KMS-11 (cell line): ENCODE measurements around the gene SND1.
"Not testable (repeated sequence)": the region's sequence is repeated elsewhere in the genome, so short reads cannot be mapped to it uniquely, and the experiment has no call there.

Source experiments
- H2AFZ ChIP-seq: fragments of 200-600 bp; sonication (generic); 2 replicates; pipeline ENCODE4 v1.6.1; 2016; ENCODE audit warnings: antibody characterized with exemption, mixed run types, low read depth
- H3K27ac ChIP-seq: fragments of 200-600 bp; sonication (generic); 2 replicates; pipeline ENCODE4 v1.6.1; 2016; ENCODE audit warnings: mild to moderate bottlenecking, mixed run types
- H3K27me3 ChIP-seq: fragments of 200-600 bp; sonication (generic); 2 replicates; pipeline ENCODE4 v1.6.1; 2017; ENCODE audit warnings: mild to moderate bottlenecking, low read depth, mixed run types, moderate library complexity; ENCODE audit not compliant: insufficient read depth
- H3K36me3 ChIP-seq: fragments of 200-600 bp; sonication (generic); 2 replicates; pipeline ENCODE4 v1.6.1; 2017; ENCODE audit warnings: mild to moderate bottlenecking, mixed run types; ENCODE audit not compliant: insufficient read depth
- H3K4me1 ChIP-seq: fragments of 200-600 bp; sonication (generic); 2 replicates; pipeline ENCODE4 v1.6.1; 2016; ENCODE audit warnings: mild to moderate bottlenecking, low read depth, mixed run types; ENCODE audit not compliant: poor library complexity, severe bottlenecking
- H3K4me2 ChIP-seq: fragments of 200-600 bp; sonication (generic); 2 replicates; pipeline ENCODE4 v1.7.0; 2016; ENCODE audit warnings: mild to moderate bottlenecking, mixed run types
- H3K4me3 ChIP-seq: fragments of 200-600 bp; sonication (generic); IDR thresholded peaks from 2 replicates; pipeline ENCODE4 v1.6.1; 2017; ENCODE audit warnings: low read depth, low read length, mixed read lengths; ENCODE audit not compliant: insufficient read depth
- H3K79me2 ChIP-seq: fragments of 200-600 bp; sonication (generic); 2 replicates; pipeline ENCODE4 v1.6.1; 2016; ENCODE audit warnings: low read depth, mixed run types; ENCODE audit not compliant: insufficient read depth
- H3K9ac ChIP-seq: fragments of 200-600 bp; sonication (generic); 2 replicates; pipeline ENCODE4 v1.6.1; 2016; ENCODE audit warnings: mild to moderate bottlenecking, mixed run types
- H4K20me1 ChIP-seq: fragments of 200-600 bp; sonication (generic); 2 replicates; pipeline ENCODE4 v1.6.1; 2016; ENCODE audit warnings: mild to moderate bottlenecking, mixed run types; ENCODE audit not compliant: insufficient read depth
- TF ChIP-seq, protein P1 (sequence below): fragments of 200-600 bp; sonication (generic); conservative IDR thresholded peaks from 2 replicates; pipeline ENCODE4 v1.6.1; 2017; ENCODE audit warnings: low read depth, mild to moderate bottlenecking, antibody characterized with exemption, low read length, moderate library complexity, mixed read lengths

SND1 gene

GRCh38 chr7:127957886-127958285 lies 305.9 kb downstream of the SND1 start:
- H4K20me1 ChIP-seq, result no peaks in the 10 kb centered on the region; the same call in 1 of the 2 replicates
- TF ChIP-seq, protein P1, sequence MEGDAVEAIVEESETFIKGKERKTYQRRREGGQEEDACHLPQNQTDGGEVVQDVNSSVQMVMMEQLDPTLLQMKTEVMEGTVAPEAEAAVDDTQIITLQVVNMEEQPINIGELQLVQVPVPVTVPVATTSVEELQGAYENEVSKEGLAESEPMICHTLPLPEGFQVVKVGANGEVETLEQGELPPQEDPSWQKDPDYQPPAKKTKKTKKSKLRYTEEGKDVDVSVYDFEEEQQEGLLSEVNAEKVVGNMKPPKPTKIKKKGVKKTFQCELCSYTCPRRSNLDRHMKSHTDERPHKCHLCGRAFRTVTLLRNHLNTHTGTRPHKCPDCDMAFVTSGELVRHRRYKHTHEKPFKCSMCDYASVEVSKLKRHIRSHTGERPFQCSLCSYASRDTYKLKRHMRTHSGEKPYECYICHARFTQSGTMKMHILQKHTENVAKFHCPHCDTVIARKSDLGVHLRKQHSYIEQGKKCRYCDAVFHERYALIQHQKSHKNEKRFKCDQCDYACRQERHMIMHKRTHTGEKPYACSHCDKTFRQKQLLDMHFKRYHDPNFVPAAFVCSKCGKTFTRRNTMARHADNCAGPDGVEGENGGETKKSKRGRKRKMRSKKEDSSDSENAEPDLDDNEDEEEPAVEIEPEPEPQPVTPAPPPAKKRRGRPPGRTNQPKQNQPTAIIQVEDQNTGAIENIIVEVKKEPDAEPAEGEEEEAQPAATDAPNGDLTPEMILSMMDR, result no peak
- no peak overlapping the region for H3K4me3 ChIP-seq
- no peak overlapping the region for H3K27ac ChIP-seq
- peaks cover 23% of the 10 kb centered on the region for H3K4me1 ChIP-seq
- H3K79me2 ChIP-seq, result no peaks in the 10 kb centered on the region
- H2AFZ ChIP-seq, result no peak overlapping the region
- H3K27me3 ChIP-seq, result no peaks in the 10 kb centered on the region
- no peak overlapping the region for H3K9ac ChIP-seq
- H3K36me3 ChIP-seq, result no peaks in the 10 kb centered on the region; the same call in 1 of the 2 replicates
- H3K4me2 ChIP-seq, result no peak overlapping the region

DNA sequence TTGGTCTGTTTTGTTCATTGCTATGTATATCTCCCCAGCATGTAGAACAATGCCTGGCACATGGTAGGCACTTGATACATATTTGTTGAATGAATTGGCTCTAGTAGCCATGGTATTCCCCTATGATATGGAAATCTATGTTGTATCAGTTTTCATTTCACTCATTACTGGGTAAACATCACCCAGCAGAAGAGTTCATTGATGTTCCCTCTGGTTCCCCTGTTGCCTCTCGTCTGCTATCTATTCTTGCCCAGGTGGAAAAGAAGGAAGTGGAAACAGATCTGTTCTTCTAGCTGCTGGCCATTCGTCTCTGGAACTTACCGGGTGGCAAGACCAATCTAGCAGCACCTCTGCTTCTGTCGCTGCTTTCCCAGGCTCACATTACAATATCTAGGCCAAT lies 307.8 kb downstream of the SND1 start:
- H3K4me1 ChIP-seq, result peaks cover 23% of the 10 kb centered on the region
- H3K9ac ChIP-seq, result no peak overlapping the region
- no peak overlapping the region for H2AFZ ChIP-seq
- H4K20me1 ChIP-seq, result no peaks in the 10 kb centered on the region; the same call in 1 of the 2 replicates
- no peaks in the 10 kb centered on the region; the same call in 1 of the 2 replicates for H3K36me3 ChIP-seq
- no peak overlapping the region for H3K4me3 ChIP-seq
- no peak overlapping the region; the same call in 1 of the 2 replicates for H3K4me2 ChIP-seq
- TF ChIP-seq, protein P1, result no peak
- H3K27me3 ChIP-seq, result no peaks in the 10 kb centered on the region
- no peaks in the 10 kb centered on the region for H3K79me2 ChIP-seq
- no peak overlapping the region for H3K27ac ChIP-seq

DNA sequence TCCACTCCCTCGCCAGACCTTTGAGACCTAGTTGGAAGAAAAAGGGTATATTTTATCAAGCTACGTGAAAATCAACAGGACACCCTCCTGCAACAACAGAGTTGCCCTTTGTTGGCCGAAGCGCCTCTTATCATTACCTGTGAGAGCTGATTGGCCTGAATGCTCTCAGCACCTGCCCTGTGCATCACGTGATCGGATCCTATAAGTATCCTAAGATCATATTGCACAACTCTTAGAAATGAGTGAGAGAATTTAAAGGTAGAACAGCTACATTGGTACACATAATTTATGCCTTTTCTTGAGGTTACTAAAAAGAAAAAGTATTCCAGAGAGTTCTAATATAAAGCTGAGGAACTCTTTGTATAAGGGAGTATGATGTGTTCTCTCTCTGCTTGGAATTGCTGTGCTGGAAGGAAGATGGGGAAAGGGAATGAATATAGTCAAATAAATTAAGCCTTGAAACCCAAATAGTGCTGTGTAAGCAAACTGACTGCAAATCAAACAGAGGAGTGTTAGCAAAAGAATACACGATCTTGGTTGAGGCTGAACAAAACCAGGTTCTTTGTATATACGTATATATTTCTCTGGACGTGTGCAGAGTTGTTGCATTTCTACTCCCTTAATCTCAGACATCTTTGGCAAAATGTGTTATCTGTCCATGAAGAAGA lies 309.9 kb downstream of the SND1 start:
- Histone ChIP-seq H3K4me1 (peaks cover 23% of the 10 kb centered on the region), H3K4me3 (no peak overlapping the region), H2AFZ (no peak overlapping the region), H4K20me1 (no peaks in the 10 kb centered on the region; the same call in 1 of the 2 replicates), H3K4me2 (no peak overlapping the region), H3K36me3 (no peaks in the 10 kb centered on the region; the same call in 1 of the 2 replicates), H3K79me2 (no peaks in the 10 kb centered on the region), H3K27me3 (no peaks in the 10 kb centered on the region), H3K27ac (no peak overlapping the region), H3K9ac (no peak overlapping the region)
- TF ChIP-seq, protein P1, result no peak

DNA sequence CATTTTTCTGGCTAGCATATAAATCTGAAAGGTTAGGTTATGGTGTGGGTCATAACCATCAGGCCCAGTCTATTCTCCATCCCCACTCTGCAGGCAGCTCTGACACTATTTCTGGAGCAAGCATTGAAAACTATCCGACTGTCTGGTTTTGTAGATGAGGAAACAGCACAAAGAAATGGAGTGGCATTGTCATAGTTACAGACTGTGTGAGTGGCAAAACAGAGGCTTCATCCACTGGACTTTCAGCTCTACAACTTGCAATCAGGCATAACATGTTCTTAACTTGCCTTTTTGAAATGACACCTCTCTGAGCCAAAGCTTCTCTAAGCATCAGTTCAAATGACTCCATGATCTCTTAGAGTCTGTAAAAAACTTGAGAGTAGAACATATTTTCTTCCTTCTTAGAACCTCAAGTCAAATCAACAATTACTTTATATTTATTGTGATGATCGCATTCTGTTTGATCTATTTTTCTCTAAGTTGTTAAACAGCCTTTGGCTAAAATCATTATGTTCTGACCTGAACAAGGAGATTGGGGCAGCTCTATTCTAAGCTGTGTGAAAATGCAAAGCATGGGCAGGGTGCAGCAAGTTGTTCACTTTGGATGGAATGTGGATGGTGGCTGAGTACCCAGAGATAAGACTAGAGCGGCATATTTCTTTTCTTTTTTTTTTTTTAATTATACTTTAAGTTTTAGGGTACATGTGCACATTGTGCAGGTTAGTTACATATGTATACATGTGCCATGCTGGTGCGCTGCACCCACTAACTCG lies 310.8 kb downstream of the SND1 start:
- no peaks in the 10 kb centered on the region for H3K36me3 ChIP-seq
- H3K4me3 ChIP-seq, result no peak overlapping the region
- H4K20me1 ChIP-seq, result no peaks in the 10 kb centered on the region; the same call in 1 of the 2 replicates
- no peak overlapping the region for H3K4me2 ChIP-seq
- no peaks in the 10 kb centered on the region for H3K27me3 ChIP-seq
- TF ChIP-seq, protein P1, result no peak
- H3K9ac ChIP-seq, result no peak overlapping the region
- H3K79me2 ChIP-seq, result no peaks in the 10 kb centered on the region
- H3K27ac ChIP-seq, result no peak overlapping the region
- peaks cover 23% of the 10 kb centered on the region for H3K4me1 ChIP-seq
- H2AFZ ChIP-seq, result no peak overlapping the region

DNA sequence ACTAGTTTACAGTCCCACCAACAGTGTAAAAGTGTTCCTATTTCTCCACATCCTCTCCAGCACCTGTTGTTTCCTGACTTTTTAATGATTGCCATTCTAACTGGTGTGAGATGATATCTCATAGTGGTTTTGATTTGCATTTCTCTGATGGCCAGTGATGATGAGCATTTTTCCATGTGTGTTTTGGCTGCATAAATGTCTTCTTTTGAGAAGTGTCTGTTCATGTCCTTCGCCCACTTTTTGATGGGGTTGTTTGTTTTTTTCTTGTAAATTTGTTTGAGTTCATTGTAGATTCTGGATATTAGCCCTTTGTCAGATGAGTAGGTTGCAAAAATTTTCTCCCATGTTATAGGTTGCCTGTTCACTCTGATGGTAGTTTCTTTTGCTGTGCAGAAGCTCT lies 311.9 kb downstream of the SND1 start:
- H3K27ac ChIP-seq, H3K4me2 ChIP-seq, H3K4me3 ChIP-seq, H3K36me3 ChIP-seq, H3K27me3 ChIP-seq, H2AFZ ChIP-seq, H3K79me2 ChIP-seq, H3K9ac ChIP-seq, H4K20me1 ChIP-seq: not testable (repeated sequence)
- H3K4me1 ChIP-seq, result peaks cover 18% of the 10 kb centered on the region
